HepG2 (cell line): Measurements from ENCODE around the gene RNF114. TPM values are rescaled to one million over a fixed set of nuclear protein-coding genes. Genes with fewer than 3 reads are reported as not detected.

Experiments
- CREM ChIP-seq, 2 experiments: sonication (generic) in 1 of 2; formaldehyde crosslinking in 1 of 2; IDR thresholded peaks; 2 replicates each; pipeline versions ENCODE4 v1.4.0 to v1.6.1; 2016 to 2020; ENCODE audit warnings: antibody characterized with exemption in 1 of 2, mild to moderate bottlenecking in 1 of 2, missing genetic modification reagents in 1 of 2
- TBP ChIP-seq: sonication (generic); formaldehyde crosslinking; IDR thresholded peaks from 2 replicates; pipeline ENCODE4 v1.5.0; 2020; ENCODE audit warnings: missing genetic modification reagents
- ZFP90 ChIP-seq: sonication (generic); formaldehyde crosslinking; IDR thresholded peaks from 2 replicates; pipeline ENCODE4 v1.8.0; 2022; ENCODE audit warnings: missing genetic modification reagents, mild to moderate bottlenecking, inconsistent platforms, borderline replicate concordance
- ZNF264 ChIP-seq: sonication (generic); formaldehyde crosslinking; IDR thresholded peaks from 2 replicates; pipeline ENCODE4 v1.4.0; 2020; ENCODE audit warnings: missing genetic modification reagents
- ZNF607 ChIP-seq: sonication (generic); formaldehyde crosslinking; IDR thresholded peaks from 2 replicates; pipeline ENCODE4 v1.5.1; 2020; ENCODE audit warnings: missing genetic modification reagents, mild to moderate bottlenecking, borderline replicate concordance
- polyA plus RNA-seq, 8 experiments: library from polyadenylated mRNA; depleted of rRNA in 3 of 8; stranded (reverse) in 7 of 8; unstranded in 1 of 8; fragments of >200 nt; fragmentation: Illumina TruSeq in 4 of 8; extraction: Trizol in 4 of 8; gene quantifications; 2 replicates each; pipeline versions ENCODE4 v1.2.1 to v1.2.3, GENCODE V29; 2011 to 2016; ENCODE audit warnings: low read depth in 4 of 8, missing spikeins in 1 of 8, mixed read lengths in 1 of 8; ENCODE audit not compliant: insufficient read depth in 1 of 8
- total RNA-seq, 5 experiments: library from RNA; depleted of rRNA; stranded (reverse); fragments of >200 nt; fragmentation: Illumina TruSeq; extraction: Trizol; gene quantifications; 2 replicates each; pipeline ENCODE4 v1.2.3, GENCODE V29; 2016; ENCODE audit warnings: low read depth in 1 of 5
- TF ChIP-seq, protein P1 (sequence below): sonication (generic); formaldehyde crosslinking; IDR thresholded peaks from 2 replicates; pipeline ENCODE4 v1.4.0; 2020; ENCODE audit warnings: mild to moderate bottlenecking, low read depth, missing genetic modification reagents
- TF ChIP-seq, protein P2 (sequence below): sonication (generic); formaldehyde crosslinking; IDR thresholded peaks from 2 replicates; pipeline ENCODE4 v1.8.0; 2022; ENCODE audit warnings: missing genetic modification reagents, mild to moderate bottlenecking, moderate library complexity, borderline replicate concordance
- TF ChIP-seq, protein P3 (sequence below): sonication (generic); formaldehyde crosslinking; IDR thresholded peaks from 2 replicates; pipeline ENCODE4 v1.4.0; 2020; ENCODE audit warnings: missing genetic modification reagents
- TF ChIP-seq, protein P4 (sequence below): sonication (generic); formaldehyde crosslinking; IDR thresholded peaks from 2 replicates; pipeline ENCODE4 v1.5.1; 2020; ENCODE audit warnings: mild to moderate bottlenecking, missing genetic modification reagents, moderate library complexity

Gene RNF114
- total and polyA plus RNA-seq, 2 of the 13 experiments (the other 11 are each of a cell fraction or from before 2014, with no cell fraction given) = 119 to 126 TPM

DNA sequence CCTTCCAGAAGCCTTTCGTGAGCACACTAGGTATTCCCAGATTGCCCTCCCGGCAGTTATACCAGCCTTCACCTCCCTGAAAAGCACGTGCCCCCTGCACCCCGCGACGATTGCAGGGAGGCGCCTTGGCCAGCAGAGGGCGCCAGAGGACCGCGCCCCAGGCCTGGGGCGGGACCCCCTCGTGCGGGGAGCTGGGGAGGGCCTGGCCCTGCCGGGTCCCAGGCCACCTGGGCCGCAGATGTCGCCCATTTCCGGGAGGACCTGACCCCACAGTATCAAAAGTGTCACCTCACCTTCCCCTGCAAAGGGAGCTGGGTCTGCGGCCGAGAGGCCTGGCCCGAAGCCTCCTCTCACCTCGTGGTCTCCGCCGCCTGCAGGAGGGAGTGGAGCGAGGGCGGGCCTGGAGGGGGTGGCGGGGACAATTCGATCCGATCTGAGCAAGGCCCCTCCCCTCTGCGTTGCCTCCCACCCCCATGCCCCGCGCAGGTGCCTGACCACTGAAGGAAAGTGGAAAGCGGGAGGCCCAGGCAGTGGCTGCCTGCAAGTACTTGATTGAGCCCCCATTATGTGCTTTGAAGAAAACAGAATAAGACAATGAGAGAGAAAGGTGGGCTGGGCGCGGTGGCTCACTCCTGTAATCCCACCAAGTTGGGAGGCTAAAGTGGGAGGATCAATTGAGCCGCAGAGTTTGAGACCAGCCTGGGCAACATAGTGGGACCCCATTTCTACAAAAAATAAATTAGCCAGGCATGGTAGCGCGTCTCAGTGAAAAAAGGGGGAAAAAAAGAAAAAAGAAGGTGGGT lies 43.0 kb downstream of the RNF114 start (continued):
- TF ChIP-seq, protein P1, sequence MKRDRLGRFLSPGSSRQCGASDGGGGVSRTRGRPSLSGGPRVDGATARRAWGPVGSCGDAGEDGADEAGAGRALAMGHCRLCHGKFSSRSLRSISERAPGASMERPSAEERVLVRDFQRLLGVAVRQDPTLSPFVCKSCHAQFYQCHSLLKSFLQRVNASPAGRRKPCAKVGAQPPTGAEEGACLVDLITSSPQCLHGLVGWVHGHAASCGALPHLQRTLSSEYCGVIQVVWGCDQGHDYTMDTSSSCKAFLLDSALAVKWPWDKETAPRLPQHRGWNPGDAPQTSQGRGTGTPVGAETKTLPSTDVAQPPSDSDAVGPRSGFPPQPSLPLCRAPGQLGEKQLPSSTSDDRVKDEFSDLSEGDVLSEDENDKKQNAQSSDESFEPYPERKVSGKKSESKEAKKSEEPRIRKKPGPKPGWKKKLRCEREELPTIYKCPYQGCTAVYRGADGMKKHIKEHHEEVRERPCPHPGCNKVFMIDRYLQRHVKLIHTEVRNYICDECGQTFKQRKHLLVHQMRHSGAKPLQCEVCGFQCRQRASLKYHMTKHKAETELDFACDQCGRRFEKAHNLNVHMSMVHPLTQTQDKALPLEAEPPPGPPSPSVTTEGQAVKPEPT (CRISPR knock-in tag) = peak; percentile 32; the same call in 1 of the 2 replicates
- TF ChIP-seq, protein P2, sequence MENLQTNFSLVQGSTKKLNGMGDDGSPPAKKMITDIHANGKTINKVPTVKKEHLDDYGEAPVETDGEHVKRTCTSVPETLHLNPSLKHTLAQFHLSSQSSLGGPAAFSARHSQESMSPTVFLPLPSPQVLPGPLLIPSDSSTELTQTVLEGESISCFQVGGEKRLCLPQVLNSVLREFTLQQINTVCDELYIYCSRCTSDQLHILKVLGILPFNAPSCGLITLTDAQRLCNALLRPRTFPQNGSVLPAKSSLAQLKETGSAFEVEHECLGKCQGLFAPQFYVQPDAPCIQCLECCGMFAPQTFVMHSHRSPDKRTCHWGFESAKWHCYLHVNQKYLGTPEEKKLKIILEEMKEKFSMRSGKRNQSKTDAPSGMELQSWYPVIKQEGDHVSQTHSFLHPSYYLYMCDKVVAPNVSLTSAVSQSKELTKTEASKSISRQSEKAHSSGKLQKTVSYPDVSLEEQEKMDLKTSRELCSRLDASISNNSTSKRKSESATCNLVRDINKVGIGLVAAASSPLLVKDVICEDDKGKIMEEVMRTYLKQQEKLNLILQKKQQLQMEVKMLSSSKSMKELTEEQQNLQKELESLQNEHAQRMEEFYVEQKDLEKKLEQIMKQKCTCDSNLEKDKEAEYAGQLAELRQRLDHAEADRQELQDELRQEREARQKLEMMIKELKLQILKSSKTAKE (CRISPR knock-in tag) = peak; percentile 45; the same call in 1 of the 2 replicates
- TF ChIP-seq ZNF264 (CRISPR knock-in tag) (0 out of 2 replicates have a peak, but pooled peaks have one; percentile 67), ZNF607 (CRISPR knock-in tag) (0 out of 2 replicates have a peak, but pooled peaks have one; percentile 65), CREM (IDR thresholded peaks at IDR 0.05) (no peak), CREM (CRISPR knock-in tag; IDR thresholded peaks at IDR 0.05) (no peak), ZFP90 (peak; percentile 92), TBP (0 out of 2 replicates have a peak, but pooled peaks have one; percentile 62)
- TF ChIP-seq, protein P3, sequence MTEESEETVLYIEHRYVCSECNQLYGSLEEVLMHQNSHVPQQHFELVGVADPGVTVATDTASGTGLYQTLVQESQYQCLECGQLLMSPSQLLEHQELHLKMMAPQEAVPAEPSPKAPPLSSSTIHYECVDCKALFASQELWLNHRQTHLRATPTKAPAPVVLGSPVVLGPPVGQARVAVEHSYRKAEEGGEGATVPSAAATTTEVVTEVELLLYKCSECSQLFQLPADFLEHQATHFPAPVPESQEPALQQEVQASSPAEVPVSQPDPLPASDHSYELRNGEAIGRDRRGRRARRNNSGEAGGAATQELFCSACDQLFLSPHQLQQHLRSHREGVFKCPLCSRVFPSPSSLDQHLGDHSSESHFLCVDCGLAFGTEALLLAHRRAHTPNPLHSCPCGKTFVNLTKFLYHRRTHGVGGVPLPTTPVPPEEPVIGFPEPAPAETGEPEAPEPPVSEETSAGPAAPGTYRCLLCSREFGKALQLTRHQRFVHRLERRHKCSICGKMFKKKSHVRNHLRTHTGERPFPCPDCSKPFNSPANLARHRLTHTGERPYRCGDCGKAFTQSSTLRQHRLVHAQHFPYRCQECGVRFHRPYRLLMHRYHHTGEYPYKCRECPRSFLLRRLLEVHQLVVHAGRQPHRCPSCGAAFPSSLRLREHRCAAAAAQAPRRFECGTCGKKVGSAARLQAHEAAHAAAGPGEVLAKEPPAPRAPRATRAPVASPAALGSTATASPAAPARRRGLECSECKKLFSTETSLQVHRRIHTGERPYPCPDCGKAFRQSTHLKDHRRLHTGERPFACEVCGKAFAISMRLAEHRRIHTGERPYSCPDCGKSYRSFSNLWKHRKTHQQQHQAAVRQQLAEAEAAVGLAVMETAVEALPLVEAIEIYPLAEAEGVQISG (CRISPR knock-in tag) = peak; percentile 76
- TF ChIP-seq, protein P4, sequence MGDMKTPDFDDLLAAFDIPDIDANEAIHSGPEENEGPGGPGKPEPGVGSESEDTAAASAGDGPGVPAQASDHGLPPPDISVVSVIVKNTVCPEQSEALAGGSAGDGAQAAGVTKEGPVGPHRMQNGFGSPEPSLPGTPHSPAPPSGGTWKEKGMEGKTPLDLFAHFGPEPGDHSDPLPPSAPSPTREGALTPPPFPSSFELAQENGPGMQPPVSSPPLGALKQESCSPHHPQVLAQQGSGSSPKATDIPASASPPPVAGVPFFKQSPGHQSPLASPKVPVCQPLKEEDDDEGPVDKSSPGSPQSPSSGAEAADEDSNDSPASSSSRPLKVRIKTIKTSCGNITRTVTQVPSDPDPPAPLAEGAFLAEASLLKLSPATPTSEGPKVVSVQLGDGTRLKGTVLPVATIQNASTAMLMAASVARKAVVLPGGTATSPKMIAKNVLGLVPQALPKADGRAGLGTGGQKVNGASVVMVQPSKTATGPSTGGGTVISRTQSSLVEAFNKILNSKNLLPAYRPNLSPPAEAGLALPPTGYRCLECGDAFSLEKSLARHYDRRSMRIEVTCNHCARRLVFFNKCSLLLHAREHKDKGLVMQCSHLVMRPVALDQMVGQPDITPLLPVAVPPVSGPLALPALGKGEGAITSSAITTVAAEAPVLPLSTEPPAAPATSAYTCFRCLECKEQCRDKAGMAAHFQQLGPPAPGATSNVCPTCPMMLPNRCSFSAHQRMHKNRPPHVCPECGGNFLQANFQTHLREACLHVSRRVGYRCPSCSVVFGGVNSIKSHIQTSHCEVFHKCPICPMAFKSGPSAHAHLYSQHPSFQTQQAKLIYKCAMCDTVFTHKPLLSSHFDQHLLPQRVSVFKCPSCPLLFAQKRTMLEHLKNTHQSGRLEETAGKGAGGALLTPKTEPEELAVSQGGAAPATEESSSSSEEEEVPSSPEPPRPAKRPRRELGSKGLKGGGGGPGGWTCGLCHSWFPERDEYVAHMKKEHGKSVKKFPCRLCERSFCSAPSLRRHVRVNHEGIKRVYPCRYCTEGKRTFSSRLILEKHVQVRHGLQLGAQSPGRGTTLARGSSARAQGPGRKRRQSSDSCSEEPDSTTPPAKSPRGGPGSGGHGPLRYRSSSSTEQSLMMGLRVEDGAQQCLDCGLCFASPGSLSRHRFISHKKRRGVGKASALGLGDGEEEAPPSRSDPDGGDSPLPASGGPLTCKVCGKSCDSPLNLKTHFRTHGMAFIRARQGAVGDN (CRISPR knock-in tag) = peak; percentile 96
